Activated CD4-positive, CD25-positive, alpha-beta regulatory T cell (primary cell): Measurements from ENCODE around the gene TAF9B.
A peak's percentile ranks its signal among the peaks of the same experiment; 100 is the strongest.
"Not testable (repeated sequence)": the region's sequence is repeated elsewhere in the genome, so short reads cannot be mapped to it uniquely, and the experiment has no call there.

Experiments used
- DNase-seq, 4 experiments: peaks; one replicate each; lab custom pipeline; 2025; lab: John Stamatoyannopoulos, UW

TAF9B gene

GRCh38 chrX:78139160-78140123 is at the start of gene TAF9B:
Gene TAF9B, minus strand, starts transcription at chrX:78139650. Its CDS starts 39 bp downstream, at chrX:78139611.
- DNase-seq = peak; percentile 49 to 64 (median 56)

- no peak for DNase-seq
These were observed 43.4 kb upstream of the TAF9B start for GRCh38 chrX:78182881-78183280.

GRCh38 chrX:78181307-78181706 is 41.9 kb upstream of the TAF9B start:
- no peak for DNase-seq

GRCh38 chrX:78168065-78168464 is 28.6 kb upstream of the TAF9B start:
- DNase-seq = no peak

GRCh38 chrX:78165425-78165824 is 26.0 kb upstream of the TAF9B start:
- DNase-seq = no peak

GRCh38 chrX:78163175-78163574 is 23.7 kb upstream of the TAF9B start:
- DNase-seq = not testable (repeated sequence)

- not testable (repeated sequence) for DNase-seq
These were observed 21.3 kb upstream of the TAF9B start for GRCh38 chrX:78160711-78161110.

- not testable (repeated sequence) for DNase-seq
These were observed 18.4 kb upstream of the TAF9B start for GRCh38 chrX:78157846-78158245.

- DNase-seq = peak in 1 of 4 experiments; percentile 1
These were observed 17.9 kb upstream of the TAF9B start for GRCh38 chrX:78157373-78157772.

GRCh38 chrX:78147002-78147540 is 7.6 kb upstream of the TAF9B start:
- not testable (repeated sequence) for DNase-seq

- DNase-seq = no peak
These were observed 756 bp upstream of the TAF9B start for GRCh38 chrX:78140206-78140605.

- no peak for DNase-seq
These were observed 6.1 kb downstream of the TAF9B start for GRCh38 chrX:78133238-78133960.

GRCh38 chrX:78131117-78131516 is 8.3 kb downstream of the TAF9B start:
- DNase-seq = no peak

- no peak for DNase-seq
These were observed 9.1 kb downstream of the TAF9B start for GRCh38 chrX:78130396-78130795.

- no peak for DNase-seq
These were observed 9.7 kb downstream of the TAF9B start for GRCh38 chrX:78129714-78130113.

- not testable (repeated sequence) for DNase-seq
These were observed 13.7 kb downstream of the TAF9B start for GRCh38 chrX:78125781-78126180.

GRCh38 chrX:78125148-78125547 is 14.3 kb downstream of the TAF9B start:
- DNase-seq = no peak

GRCh38 chrX:78124307-78124706 is 15.1 kb downstream of the TAF9B start:
- no peak for DNase-seq

GRCh38 chrX:78123190-78123589 is 16.3 kb downstream of the TAF9B start:
- peak in 1 of 4 experiments; percentile 0 for DNase-seq

- DNase-seq = no peak
These were observed 19.8 kb downstream of the TAF9B start for GRCh38 chrX:78119521-78120227.

- no peak for DNase-seq
These were observed 20.8 kb downstream of the TAF9B start for GRCh38 chrX:78118628-78119027.

GRCh38 chrX:78116766-78117165 is 22.7 kb downstream of the TAF9B start:
- DNase-seq = no peak
